ENCODE results near the gene COL25A1.

Gene COL25A1

DNA sequence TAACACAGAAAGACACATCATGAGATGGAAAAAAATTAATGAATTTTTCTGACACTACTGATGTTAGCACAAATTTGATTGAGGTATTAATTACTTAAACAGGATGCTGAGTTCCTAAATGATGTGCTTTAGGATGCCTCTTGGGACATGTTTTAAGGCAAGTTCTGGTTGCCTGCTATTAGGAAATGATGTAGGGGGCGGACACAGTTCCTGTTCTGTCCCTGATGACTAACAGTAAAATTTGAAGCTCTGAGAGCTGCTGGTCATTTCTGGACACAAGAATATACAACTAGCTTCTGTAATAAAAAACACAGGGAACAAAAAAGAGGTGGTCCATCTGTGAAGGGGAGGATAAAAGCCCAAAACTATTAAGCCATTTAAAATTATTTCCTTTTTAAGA is 376.4 kb downstream of the COL25A1 start:
- H3K36me3 Mint-ChIP-seq: no peaks in the 10 kb centered on the region
- H3K27ac Mint-ChIP-seq: no peak overlapping the region
- no peaks in the 10 kb centered on the region for H3K9me3 Mint-ChIP-seq
- H3K4me3 Mint-ChIP-seq: no peak overlapping the region
- ATAC-seq: no peak
- H3K4me1 Mint-ChIP-seq: no peaks in the 10 kb centered on the region
- H3K27me3 Mint-ChIP-seq: no peaks in the 10 kb centered on the region

DNA sequence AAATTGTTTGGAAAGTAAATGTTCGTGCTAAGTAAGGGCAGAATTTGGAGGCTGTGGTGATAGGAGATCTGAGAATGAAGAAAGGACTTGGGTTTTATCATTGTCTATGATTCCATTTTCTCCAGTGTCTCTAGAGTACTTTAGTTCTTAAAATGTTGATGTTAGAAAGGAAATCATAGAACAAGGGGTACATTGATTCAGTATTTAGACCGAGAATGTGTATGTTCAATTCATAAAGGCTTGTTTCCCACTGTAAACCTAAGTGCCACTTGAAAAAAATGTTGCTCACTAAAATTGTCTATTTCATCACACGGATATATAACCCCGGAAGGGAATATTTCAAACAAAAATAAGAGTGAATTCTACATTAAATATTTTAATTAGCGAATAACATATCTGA is 380.3 kb downstream of the COL25A1 start:
- Mint-ChIP-seq H3K36me3 (no peaks in the 10 kb centered on the region), H3K4me1 (no peaks in the 10 kb centered on the region), H3K27me3 (no peaks in the 10 kb centered on the region), H3K9me3 (no peaks in the 10 kb centered on the region), H3K4me3 (no peak overlapping the region), H3K27ac (no peak overlapping the region)
- no peak for ATAC-seq

DNA sequence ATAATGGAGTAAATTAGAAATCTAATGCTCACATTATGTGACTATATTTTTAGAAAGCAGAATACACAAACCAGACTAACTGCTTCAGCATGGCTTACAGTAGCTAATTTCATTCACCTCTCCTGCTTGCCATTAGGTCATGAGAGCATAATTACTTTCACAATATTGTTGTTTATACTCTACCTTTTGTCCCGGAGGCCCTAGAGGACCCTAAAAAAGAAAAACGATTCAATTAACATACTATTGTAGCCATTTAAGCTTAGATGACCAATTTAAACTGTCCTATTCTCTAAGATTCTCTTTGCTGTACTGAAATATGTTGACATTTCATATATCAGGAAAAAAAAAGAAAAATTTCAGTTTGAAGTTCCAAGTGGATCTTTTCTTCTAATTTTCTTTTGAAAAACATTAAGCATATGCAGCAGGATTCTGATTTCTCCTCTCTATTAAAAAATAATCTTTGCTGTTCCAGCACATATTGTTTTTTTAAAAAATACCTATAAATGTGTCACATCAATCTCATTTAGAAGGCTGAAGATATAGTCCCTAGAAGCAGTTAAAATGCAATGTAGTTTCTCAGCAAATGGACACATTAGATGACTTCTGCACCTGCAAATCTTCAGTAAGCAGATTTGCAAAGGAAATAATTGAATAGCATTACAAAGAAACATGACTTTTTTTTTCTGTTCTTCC is 381.9 kb downstream of the COL25A1 start:
- Mint-ChIP-seq H3K27me3 (no peaks in the 10 kb centered on the region), H3K4me1 (no peaks in the 10 kb centered on the region), H3K36me3 (no peaks in the 10 kb centered on the region), H3K9me3 (no peaks in the 10 kb centered on the region), H3K27ac (no peak overlapping the region), H3K4me3 (no peak overlapping the region)
- ATAC-seq: no peak

DNA sequence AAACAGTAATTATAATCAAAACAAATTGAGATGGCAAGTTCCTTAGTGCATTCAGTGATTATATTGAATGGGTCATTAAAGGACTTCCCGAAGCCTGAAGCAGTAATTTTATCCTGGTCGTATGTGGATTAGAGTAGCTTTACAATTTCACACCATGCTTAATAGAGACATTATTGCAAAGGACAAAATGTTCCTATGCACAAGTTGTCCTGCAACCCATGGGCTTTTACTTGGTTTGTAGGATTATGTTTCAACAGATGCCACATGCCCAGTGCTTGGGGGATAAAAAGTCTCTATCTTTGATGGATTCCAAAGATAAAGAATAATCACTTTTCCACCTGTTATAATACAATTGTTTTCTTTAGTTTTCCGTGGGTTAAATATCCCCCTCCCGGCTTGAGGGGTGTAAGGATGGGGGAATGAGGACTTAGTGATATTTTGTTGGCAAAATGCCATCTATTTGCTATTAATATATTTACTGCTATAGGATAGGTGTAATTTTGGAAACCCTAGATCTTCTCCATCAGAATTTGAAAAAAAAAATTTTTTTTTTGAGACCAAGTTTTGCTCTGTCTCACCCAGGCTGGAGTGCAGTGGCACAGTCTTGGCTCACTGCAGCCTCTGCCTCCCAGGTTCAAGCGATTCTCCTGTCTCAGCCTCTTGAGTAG is 383.1 kb downstream of the COL25A1 start:
- Mint-ChIP-seq H3K4me1 (no peaks in the 10 kb centered on the region), H3K27ac (no peak overlapping the region), H3K9me3 (no peaks in the 10 kb centered on the region), H3K27me3 (no peaks in the 10 kb centered on the region), H3K36me3 (no peaks in the 10 kb centered on the region), H3K4me3 (no peak overlapping the region)
- no peak for ATAC-seq

DNA sequence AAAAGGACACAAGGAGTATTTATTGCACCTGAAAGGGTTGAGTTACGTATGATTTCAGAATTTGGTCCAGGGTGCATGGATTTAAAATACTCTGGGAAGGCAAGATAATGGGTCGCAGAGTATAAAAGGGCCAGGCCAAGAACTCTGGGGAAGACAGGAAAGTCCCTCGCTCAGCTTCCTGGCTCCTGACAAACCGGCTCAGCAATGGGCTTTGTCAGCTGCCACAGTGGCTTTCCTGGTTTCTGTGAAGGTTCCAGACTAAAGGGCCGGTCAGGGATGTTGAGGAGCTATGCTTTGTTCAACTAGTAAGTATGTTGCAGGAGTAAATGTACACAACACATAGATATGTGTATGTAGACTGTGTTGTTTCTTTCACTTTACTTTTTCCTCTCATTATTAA is 385.2 kb downstream of the COL25A1 start:
- Mint-ChIP-seq H3K4me3 (no peak overlapping the region), H3K4me1 (no peaks in the 10 kb centered on the region), H3K36me3 (no peaks in the 10 kb centered on the region), H3K27ac (no peak overlapping the region), H3K9me3 (no peaks in the 10 kb centered on the region), H3K27me3 (no peaks in the 10 kb centered on the region)
- no peak for ATAC-seq

DNA sequence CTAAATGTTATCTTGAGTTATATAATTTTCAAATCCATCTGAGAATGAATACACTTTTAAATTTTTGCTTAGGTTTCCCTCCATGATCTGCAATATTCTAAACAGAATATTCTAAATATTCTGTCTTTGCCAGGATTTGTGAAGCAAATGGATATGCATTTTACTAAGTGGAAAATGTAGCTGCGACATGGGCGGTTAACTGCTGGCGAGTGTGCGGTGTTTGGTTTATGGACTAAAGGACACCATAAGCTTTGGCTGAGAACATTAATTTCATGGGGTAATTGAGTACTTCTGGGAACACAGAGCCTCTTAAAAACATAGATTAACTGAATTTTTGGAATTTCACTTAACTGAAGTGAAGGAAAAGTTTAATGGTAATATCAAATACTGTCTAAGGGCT is 385.8 kb downstream of the COL25A1 start:
- Mint-ChIP-seq H3K27ac (no peak overlapping the region), H3K4me3 (no peak overlapping the region), H3K9me3 (no peaks in the 10 kb centered on the region), H3K36me3 (no peaks in the 10 kb centered on the region), H3K27me3 (no peaks in the 10 kb centered on the region), H3K4me1 (no peaks in the 10 kb centered on the region)
- no peak for ATAC-seq

DNA sequence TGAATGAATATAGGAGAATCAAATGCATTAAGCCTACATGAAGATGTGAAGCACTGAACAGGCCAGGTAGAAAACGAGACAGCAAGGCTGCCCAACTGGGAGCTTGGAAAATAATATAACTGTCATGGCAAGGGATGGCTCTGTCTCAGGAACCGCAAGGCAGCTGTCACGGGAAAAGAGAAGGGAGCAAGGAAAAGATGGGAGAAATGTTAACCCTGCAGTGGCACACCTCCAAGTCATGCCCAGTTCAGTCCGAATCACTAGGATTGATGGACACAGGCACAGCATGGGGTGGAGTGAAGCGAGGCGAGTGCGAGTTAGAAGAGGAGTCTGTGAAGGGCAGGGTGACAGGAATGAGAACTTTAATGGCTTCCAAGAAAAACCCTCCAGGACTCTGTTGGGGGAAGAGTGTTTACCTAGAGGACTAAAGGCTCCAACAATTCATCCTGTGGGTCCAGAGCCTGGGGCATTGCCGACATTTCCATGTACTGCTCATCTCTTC is 395.5 kb downstream of the COL25A1 start:
- no peaks in the 10 kb centered on the region for H3K36me3 Mint-ChIP-seq
- ATAC-seq: no peak
- H3K27me3 Mint-ChIP-seq: no peaks in the 10 kb centered on the region
- H3K4me3 Mint-ChIP-seq: no peak overlapping the region
- no peaks in the 10 kb centered on the region for H3K4me1 Mint-ChIP-seq
- no peak overlapping the region for H3K27ac Mint-ChIP-seq
- no peaks in the 10 kb centered on the region for H3K9me3 Mint-ChIP-seq

DNA sequence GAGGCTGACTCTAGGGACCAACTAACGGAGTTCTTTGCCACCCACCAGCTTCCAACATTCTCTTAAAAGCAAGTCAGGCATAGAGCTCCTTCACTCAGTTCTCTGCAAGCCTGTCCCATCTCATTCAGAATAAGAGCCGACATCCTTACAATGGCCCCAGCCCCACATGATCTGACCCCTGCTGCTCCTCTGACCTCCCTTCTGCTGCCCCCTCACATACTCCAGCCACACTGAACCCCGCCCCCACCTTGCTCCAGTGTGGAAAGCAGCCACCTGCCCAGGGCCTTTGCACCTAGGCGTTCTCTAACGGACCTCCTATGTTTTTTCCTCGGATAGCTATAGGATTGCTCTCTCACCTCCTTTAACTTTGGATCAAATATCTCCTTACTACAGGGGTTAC is 396.5 kb downstream of the COL25A1 start:
- peak; percentile 53 for ATAC-seq
- Mint-ChIP-seq H3K27me3 (no peaks in the 10 kb centered on the region), H3K4me3 (no peak overlapping the region), H3K4me1 (no peaks in the 10 kb centered on the region), H3K27ac (no peak overlapping the region), H3K9me3 (no peaks in the 10 kb centered on the region), H3K36me3 (no peaks in the 10 kb centered on the region)

DNA sequence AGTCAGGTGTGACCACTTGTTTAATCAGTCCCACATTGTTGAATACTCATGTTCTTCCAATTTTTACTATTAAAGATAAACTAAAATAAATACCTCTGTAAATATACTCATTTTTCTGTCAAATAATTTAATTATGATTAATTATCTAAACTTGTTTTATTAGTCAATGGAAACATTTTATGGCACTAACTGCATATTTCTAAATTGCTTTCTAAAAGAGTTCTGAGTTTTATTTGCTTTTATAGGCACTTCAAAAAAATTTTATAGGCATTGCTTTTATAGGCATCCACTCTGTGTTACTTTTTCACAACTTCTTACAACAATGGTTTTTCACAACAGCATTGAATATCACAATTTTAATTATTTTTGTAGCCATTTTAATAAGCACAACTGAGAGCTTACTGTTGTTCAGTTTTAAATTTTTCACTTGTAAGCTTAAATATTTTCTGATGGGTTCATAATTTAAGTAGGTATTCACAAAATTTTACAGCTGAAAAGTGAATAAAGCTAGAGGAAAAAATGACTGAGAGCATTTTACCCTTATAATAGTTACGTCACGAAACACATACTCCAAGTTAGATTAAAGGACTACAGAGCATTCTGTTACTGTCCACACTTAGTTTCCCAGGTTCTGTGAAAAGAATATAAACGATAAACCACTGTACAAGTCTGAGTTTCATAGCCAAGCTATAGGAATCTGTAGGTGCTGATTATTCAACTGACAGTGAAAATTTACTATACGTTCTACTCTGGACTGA is 398.8 kb downstream of the COL25A1 start:
- Mint-ChIP-seq H3K36me3 (no peaks in the 10 kb centered on the region), H3K27ac (no peak overlapping the region)

DNA sequence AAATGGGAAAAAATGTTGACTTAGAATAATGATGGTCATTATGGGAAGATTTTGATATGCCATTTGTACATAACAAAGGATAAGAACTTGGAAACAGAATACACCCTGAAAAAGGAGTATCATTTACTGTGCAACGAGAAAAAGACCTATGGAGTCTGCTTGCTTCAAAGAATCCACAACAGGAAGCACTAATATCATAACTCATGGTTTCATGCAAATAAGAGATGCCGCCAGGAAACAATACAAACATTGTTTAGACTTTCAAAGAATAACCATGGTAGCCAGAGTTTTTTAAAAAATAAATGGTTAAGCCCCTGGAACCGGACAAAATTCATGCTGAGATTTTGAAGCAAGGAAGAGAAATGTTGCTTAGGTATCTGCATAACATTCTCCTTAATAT is 399.7 kb downstream of the COL25A1 start:
- Mint-ChIP-seq H3K27ac (no peak overlapping the region), H3K9me3 (no peaks in the 10 kb centered on the region), H3K4me3 (no peak overlapping the region), H3K27me3 (no peaks in the 10 kb centered on the region), H3K36me3 (no peaks in the 10 kb centered on the region), H3K4me1 (no peaks in the 10 kb centered on the region)
- no peak for ATAC-seq

More for the DNA sequence above, 398.8 kb downstream of the COL25A1 start:
- no peaks in the 10 kb centered on the region for H3K9me3 Mint-ChIP-seq
- no peak for ATAC-seq
- no peaks in the 10 kb centered on the region for H3K4me1 Mint-ChIP-seq
- no peak overlapping the region for H3K4me3 Mint-ChIP-seq
- no peaks in the 10 kb centered on the region for H3K27me3 Mint-ChIP-seq

DNA sequence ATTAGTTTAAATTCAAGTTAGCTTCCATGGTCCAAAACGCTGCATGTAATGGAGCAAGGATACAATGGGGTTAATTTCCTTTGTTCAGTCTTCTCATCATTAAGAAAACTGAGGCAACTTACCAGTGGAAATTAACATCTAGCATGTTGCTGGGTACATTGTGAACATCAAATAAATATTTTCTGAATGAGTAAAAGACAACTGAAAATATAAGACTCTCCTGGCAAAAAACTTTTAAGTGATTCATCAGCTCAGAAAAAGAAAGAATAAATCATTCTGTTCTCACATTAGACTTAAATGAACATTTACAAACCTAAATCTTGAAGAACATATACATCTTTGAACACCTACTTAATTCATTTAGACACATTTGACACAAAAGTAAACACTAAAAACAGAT is 401.2 kb downstream of the COL25A1 start:
- no peaks in the 10 kb centered on the region for H3K36me3 Mint-ChIP-seq
- H3K9me3 Mint-ChIP-seq: no peaks in the 10 kb centered on the region
- ATAC-seq: no peak
- H3K4me3 Mint-ChIP-seq: no peak overlapping the region
- H3K27me3 Mint-ChIP-seq: no peaks in the 10 kb centered on the region
- H3K27ac Mint-ChIP-seq: no peak overlapping the region
- H3K4me1 Mint-ChIP-seq: no peaks in the 10 kb centered on the region

DNA sequence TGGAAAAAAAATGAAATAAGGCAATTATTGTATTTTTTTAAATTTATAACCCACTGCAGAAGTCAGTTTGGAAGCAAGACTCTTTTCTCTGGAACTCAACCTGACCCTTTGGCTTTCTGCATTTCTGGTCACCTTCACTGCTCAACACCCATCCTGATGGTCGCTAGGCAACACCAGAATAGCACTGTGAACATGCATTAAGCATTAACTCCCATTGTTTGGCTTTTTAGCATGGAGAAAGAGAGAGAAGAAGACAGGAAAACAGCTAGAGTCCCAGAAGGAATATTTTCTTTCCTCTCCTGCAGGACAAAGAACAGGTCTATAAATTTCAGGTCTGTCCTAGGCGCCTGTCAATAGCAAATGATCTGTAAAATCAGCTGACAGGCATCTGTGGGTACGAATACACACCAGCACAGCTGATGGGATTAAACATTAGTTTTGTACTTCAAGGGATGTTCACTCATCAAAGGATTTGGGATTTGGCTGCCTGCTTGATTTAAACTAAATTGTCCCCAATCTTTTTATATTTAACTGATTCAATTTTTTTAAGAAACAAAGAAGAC is 402.4 kb downstream of the COL25A1 start:
- Mint-ChIP-seq H3K27ac (no peak overlapping the region), H3K36me3 (no peaks in the 10 kb centered on the region), H3K9me3 (no peaks in the 10 kb centered on the region), H3K4me3 (no peak overlapping the region), H3K27me3 (no peaks in the 10 kb centered on the region), H3K4me1 (no peaks in the 10 kb centered on the region)
- ATAC-seq: no peak

DNA sequence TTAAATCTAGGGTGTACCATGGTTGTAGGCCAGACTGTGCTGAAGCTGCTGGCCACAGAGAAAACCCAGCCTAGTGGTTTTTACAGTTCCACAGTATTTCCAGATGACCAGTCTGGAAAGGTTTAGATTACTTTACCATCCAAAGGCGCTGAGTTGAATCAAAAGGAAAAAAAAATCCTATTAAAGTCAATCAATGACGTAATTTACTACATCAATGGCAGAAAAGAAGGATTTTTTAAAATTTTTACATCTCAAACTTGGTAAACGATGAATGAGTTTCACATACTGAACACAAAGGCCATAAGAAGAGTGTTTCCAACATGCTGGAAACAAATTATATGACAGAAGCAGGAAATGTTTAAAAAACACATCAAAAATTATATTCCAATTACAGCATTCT is 409.0 kb downstream of the COL25A1 start:
- Mint-ChIP-seq H3K9me3 (no peaks in the 10 kb centered on the region), H3K27me3 (no peaks in the 10 kb centered on the region)
- ATAC-seq: no peak

DNA sequence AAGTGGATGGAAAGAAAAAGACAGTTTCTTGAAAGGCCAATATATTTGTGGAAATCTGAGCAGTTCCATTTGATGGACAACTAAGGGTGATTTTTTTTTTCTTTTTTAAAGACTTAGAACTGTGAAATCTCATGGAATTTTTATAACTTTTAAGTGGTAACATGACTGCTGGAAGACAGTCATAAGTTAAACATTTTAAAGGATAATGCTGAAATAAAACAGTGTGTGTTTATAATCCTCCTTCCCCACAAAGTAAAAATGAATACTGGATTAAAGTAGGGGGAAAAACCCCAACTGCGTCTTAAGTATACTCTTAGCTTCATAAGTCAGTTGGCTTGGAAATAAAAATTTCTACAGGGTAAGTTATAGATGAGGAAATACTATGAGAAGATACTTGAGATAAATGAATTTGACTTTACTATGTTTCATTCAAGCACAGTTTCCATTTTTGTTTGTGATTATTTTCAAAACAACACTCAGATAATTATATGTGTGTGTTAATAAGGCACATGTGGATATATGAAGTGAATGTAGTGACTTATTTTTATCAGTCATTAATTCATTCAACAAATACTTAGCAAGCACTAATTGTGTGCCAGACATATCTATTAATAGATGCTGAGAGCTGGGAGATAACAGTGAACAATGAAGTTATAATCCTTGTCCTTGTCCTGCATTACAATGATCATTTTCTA is 410.4 kb downstream of the COL25A1 start:
- no peaks in the 10 kb centered on the region for H3K4me1 Mint-ChIP-seq
- H3K27ac Mint-ChIP-seq: no peak overlapping the region
- no peak overlapping the region for H3K4me3 Mint-ChIP-seq
- H3K36me3 Mint-ChIP-seq: no peaks in the 10 kb centered on the region
- H3K27me3 Mint-ChIP-seq: no peaks in the 10 kb centered on the region
- ATAC-seq: no peak
- H3K9me3 Mint-ChIP-seq: no peaks in the 10 kb centered on the region

More for the DNA sequence above, 409.0 kb downstream of the COL25A1 start:
- Mint-ChIP-seq H3K27ac (no peak overlapping the region), H3K4me3 (no peak overlapping the region), H3K4me1 (no peaks in the 10 kb centered on the region), H3K36me3 (no peaks in the 10 kb centered on the region)

DNA sequence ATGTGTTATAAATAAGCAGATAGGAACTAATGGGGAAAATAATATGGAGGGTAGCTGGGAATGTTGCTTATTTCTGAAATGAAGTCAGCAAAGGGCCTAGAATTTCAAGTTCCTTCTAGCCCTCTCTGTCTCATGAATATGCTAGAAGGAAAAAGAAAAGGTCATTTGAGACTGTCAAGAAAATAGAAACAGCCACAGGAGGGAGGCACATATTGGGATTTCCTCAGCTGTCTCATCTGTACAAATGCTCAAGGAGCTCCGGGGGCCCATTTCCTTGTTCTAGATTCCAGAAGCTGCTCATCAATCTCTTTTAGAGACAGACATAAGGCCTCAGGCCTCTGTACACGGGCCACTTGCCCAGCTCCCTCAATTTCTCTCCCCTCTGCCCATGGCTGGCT is 412.0 kb downstream of the COL25A1 start:
- no peaks in the 10 kb centered on the region for H3K9me3 Mint-ChIP-seq
- H3K4me3 Mint-ChIP-seq: no peak overlapping the region
- no peaks in the 10 kb centered on the region for H3K36me3 Mint-ChIP-seq
- H3K27ac Mint-ChIP-seq: no peak overlapping the region
- H3K27me3 Mint-ChIP-seq: no peaks in the 10 kb centered on the region
- no peak for ATAC-seq
- H3K4me1 Mint-ChIP-seq: no peaks in the 10 kb centered on the region

Measured in stimulated activated memory B cell treated with anti-CD40 and anti-IgM and Interleukin-4, amounts not matched to agents 10 μg/mL and 1 μg/mL and 100 μg/mL, for 72 hours (primary cell).